ENCODE results near the gene TMPRSS2.

Gene TMPRSS2

GRCh38 chr21:41526478-41527087 is 18.6 kb upstream of the TMPRSS2 start:
- POLR2A ChIA-PET = no interaction called here

GRCh38 chr21:41523175-41523574 is 15.2 kb upstream of the TMPRSS2 start:
- no peak overlapping the region for H3K4me3 ChIP-seq (ENCODE audit: low read depth, low read length)
- CTCF ChIA-PET = no interaction called here
- POLR2A ChIA-PET = no interaction called here
- no peak for DNase-seq (ENCODE audit: low read depth, low spot score)
- no peak for TF ChIP-seq CTCF (IDR thresholded peaks at IDR 0.05; ENCODE audit: insufficient read depth, low read length, missing control alignments)

More at GRCh38 chr21:41526478-41527087, 18.6 kb upstream of the TMPRSS2 start:
- TF ChIP-seq CTCF (IDR thresholded peaks at IDR 0.05; ENCODE audit: insufficient read depth, low read length, missing control alignments) = no peak
- no peak for DNase-seq (ENCODE audit: low read depth, low spot score)
- H3K4me3 ChIP-seq (ENCODE audit: low read depth, low read length) = no peak overlapping the region
- CTCF ChIA-PET = interaction anchor here (1.6 kb wide), 1 partner anchor 290 kb away, joined by 5 read pairs; no protein-coding TSS in a partner anchor

GRCh38 chr21:41521489-41522027 is 13.6 kb upstream of the TMPRSS2 start:
- no peak overlapping the region for H3K4me3 ChIP-seq (ENCODE audit: low read depth, low read length)
- TF ChIP-seq CTCF (IDR thresholded peaks at IDR 0.05; ENCODE audit: insufficient read depth, low read length, missing control alignments) = no peak
- CTCF ChIA-PET = no interaction called here
- POLR2A ChIA-PET = no interaction called here
- DNase-seq (ENCODE audit: low read depth, low spot score) = no peak

GRCh38 chr21:41520560-41521442 is 12.8 kb upstream of the TMPRSS2 start:
- no peak for TF ChIP-seq CTCF (IDR thresholded peaks at IDR 0.05; ENCODE audit: insufficient read depth, low read length, missing control alignments)
- CTCF ChIA-PET = no interaction called here
- H3K4me3 ChIP-seq (ENCODE audit: low read depth, low read length) = no peak overlapping the region
- DNase-seq (ENCODE audit: low read depth, low spot score) = no peak
- POLR2A ChIA-PET = no interaction called here

GRCh38 chr21:41519806-41520559 is 12.0 kb upstream of the TMPRSS2 start:
- ChIA-PET POLR2A (no interaction called here), CTCF (no interaction called here)
- no peak for DNase-seq (ENCODE audit: low read depth, low spot score)
- no peak overlapping the region for H3K4me3 ChIP-seq (ENCODE audit: low read depth, low read length)
- no peak for TF ChIP-seq CTCF (IDR thresholded peaks at IDR 0.05; ENCODE audit: insufficient read depth, low read length, missing control alignments)

GRCh38 chr21:41518757-41519156 is 10.8 kb upstream of the TMPRSS2 start:
- TF ChIP-seq CTCF (IDR thresholded peaks at IDR 0.05; ENCODE audit: insufficient read depth, low read length, missing control alignments) = no peak
- ChIA-PET POLR2A (no interaction called here), CTCF (no interaction called here)
- DNase-seq (ENCODE audit: low read depth, low spot score) = no peak
- H3K4me3 ChIP-seq (ENCODE audit: low read depth, low read length) = no peak overlapping the region

Measured in AG04449 (cell line).